Neural cell (in vitro differentiated cells): ENCODE measurements around the gene KIRREL3. TPM values are rescaled to one million over a fixed set of nuclear protein-coding genes. Genes with fewer than 3 reads are reported as not detected.

Source experiments
- H2AFZ ChIP-seq: fragments of 200-600, 300-800 bp; sonication (generic), shearing (Covaris generic); 2 replicates; pipeline ENCODE4 v1.6.0; 2014; ENCODE audit warnings: low read depth, mild to moderate bottlenecking, antibody characterized with exemption, low read length, moderate library complexity
- H3F3A ChIP-seq: fragments of 200-600 bp; shearing (Covaris generic); 2 replicates; pipeline ENCODE4 v1.6.1; 2016; ENCODE audit warnings: mild to moderate bottlenecking, moderate library complexity, mixed read lengths, antibody characterized with exemption, low read length; ENCODE audit not compliant: insufficient read depth, poor library complexity, severe bottlenecking
- H3K27ac ChIP-seq: fragments of 200-600, 300-800 bp; sonication (generic), shearing (Covaris generic); 2 replicates; pipeline ENCODE4 v1.5.1; 2014; ENCODE audit warnings: mild to moderate bottlenecking, low read length, moderate library complexity
- H3K27me3 ChIP-seq: fragments of 300-800, 200-600 bp; sonication (generic), shearing (Covaris generic); 2 replicates; pipeline ENCODE4 v1.6.0; 2014; ENCODE audit warnings: mild to moderate bottlenecking, low read depth, low read length, moderate library complexity; ENCODE audit not compliant: insufficient read depth
- H3K36me3 ChIP-seq: fragments of 300-800, 200-600 bp; sonication (generic), shearing (Covaris generic); 2 replicates; pipeline ENCODE4 v1.5.1; 2014; ENCODE audit warnings: mild to moderate bottlenecking, antibody characterized with exemption, low read length, moderate library complexity; ENCODE audit not compliant: insufficient read depth
- H3K4me2 ChIP-seq: fragments of 300-800, 200-600 bp; sonication (generic), shearing (Covaris generic); 2 replicates; pipeline ENCODE4 v1.6.0; 2014; ENCODE audit warnings: mild to moderate bottlenecking, low read length
- H3K4me3 ChIP-seq: fragments of 300-800, 200-600 bp; sonication (generic), shearing (Covaris generic); 2 replicates; pipeline ENCODE4 v1.5.1; 2014; ENCODE audit warnings: mild to moderate bottlenecking, low read length, moderate library complexity
- H3K79me2 ChIP-seq: fragments of 200-600 bp; shearing (Covaris generic); replicated peaks from 2 replicates; pipeline ENCODE4 v1.6.0; 2014; ENCODE audit warnings: mild to moderate bottlenecking, low read length, moderate library complexity; ENCODE audit not compliant: insufficient read depth
- H3K9ac ChIP-seq: fragments of 300-800, 200-600 bp; sonication (generic), shearing (Covaris generic); 2 replicates; pipeline ENCODE4 v1.6.1; 2016; ENCODE audit warnings: mild to moderate bottlenecking, low read length, mixed read lengths
- H3K9me2 ChIP-seq: fragments of 200-600 bp; shearing (Covaris generic); 2 replicates; pipeline ENCODE4 v1.6.1; 2016; ENCODE audit warnings: mild to moderate bottlenecking, low read length, mixed read lengths; ENCODE audit not compliant: insufficient read depth
- H3K9me3 ChIP-seq: fragments of 200-600, 300-800 bp; sonication (generic), shearing (Covaris generic); 2 replicates; pipeline ENCODE4 v1.6.1; 2016; ENCODE audit warnings: mild to moderate bottlenecking, mixed run types, low read length, moderate library complexity, mixed read lengths
- H4K20me1 ChIP-seq: fragments of 200-600 bp; shearing (Covaris generic); 2 replicates; pipeline ENCODE4 v1.6.1; 2016; ENCODE audit warnings: mild to moderate bottlenecking, mixed run types; ENCODE audit not compliant: insufficient read depth
- CTCF ChIP-seq: fragments of 450-650 bp; IDR thresholded peaks from 2 replicates; pipeline ENCODE4 v1.5.1; 2014; ENCODE audit warnings: antibody characterized with exemption, mild to moderate bottlenecking, moderate library complexity; ENCODE audit not compliant: poor library complexity, severe bottlenecking
- EP300 ChIP-seq: fragments of 450-650 bp; conservative IDR thresholded peaks from 2 replicates; pipeline ENCODE4 v1.6.1; 2014; ENCODE audit warnings: antibody characterized with exemption, mild to moderate bottlenecking, moderate library complexity; ENCODE audit not compliant: poor library complexity, severe bottlenecking
- EZH2 ChIP-seq: fragments of 200-600, 300-800 bp; shearing (Covaris generic), sonication (generic); IDR thresholded peaks from 2 replicates; pipeline ENCODE4 v1.6.1; 2014; ENCODE audit warnings: antibody characterized with exemption, low read length, borderline replicate concordance, mild to moderate bottlenecking; ENCODE audit not compliant: insufficient read depth, poor library complexity, severe bottlenecking
- MXI1 ChIP-seq: fragments of 450-650 bp; conservative IDR thresholded peaks from 2 replicates; pipeline ENCODE4 v1.6.1; 2014; ENCODE audit warnings: antibody characterized with exemption, mild to moderate bottlenecking; ENCODE audit not compliant: poor library complexity, severe bottlenecking
- POLR2AphosphoS5 ChIP-seq: IDR thresholded peaks from 2 replicates; pipeline ENCODE4 v1.6.1; 2012
- RAD21 ChIP-seq: fragments of 450-650 bp; conservative IDR thresholded peaks from 2 replicates; pipeline ENCODE4 v1.6.1; 2014; ENCODE audit warnings: antibody characterized with exemption, mild to moderate bottlenecking, moderate library complexity
- REST ChIP-seq: IDR thresholded peaks from 2 replicates; pipeline ENCODE4 v1.6.1; 2012; ENCODE audit warnings: borderline replicate concordance
- SMC3 ChIP-seq: fragments of 450-650 bp; conservative IDR thresholded peaks from 2 replicates; pipeline ENCODE4 v1.6.1; 2014; ENCODE audit warnings: antibody characterized with exemption, mild to moderate bottlenecking, moderate library complexity; ENCODE audit not compliant: poor library complexity
- TAF1 ChIP-seq: IDR thresholded peaks from 2 replicates; pipeline ENCODE4 v1.6.1; 2012; ENCODE audit warnings: low read depth
- polyA plus RNA-seq: library from polyadenylated mRNA; depleted of rRNA; stranded (reverse); fragments of >200 nt; gene quantifications from 2 replicates; pipeline ENCODE4 v1.2.3, GENCODE V29; 2014

KIRREL3 gene
- polyA plus RNA-seq, 1 donor from 2014 or later, result 23.8 TPM

- Histone ChIP-seq H3K4me3 (no peak overlapping the region), H3K9me3 (no peaks in the 10 kb centered on the region), H3K4me2 (no peak overlapping the region), H3K9ac (no peak overlapping the region), H4K20me1 (no peaks in the 10 kb centered on the region), H3K9me2 (no peaks in the 10 kb centered on the region), H3F3A (no peaks in the 10 kb centered on the region), H3K36me3 (no peaks in the 10 kb centered on the region), H3K27me3 (no peaks in the 10 kb centered on the region), H3K79me2 (no peaks in the 10 kb centered on the region), H2AFZ (no peak overlapping the region), H3K27ac (no peak overlapping the region)
- TF ChIP-seq RAD21 (no peak), EZH2 (no peak), MXI1 (no peak), SMC3 (no peak), REST (no peak), CTCF (no peak), TAF1 (no peak), POLR2AphosphoS5 (no peak), EP300 (no peak)
Observed at GRCh38 chr11:126713806-126714205, 286.8 kb downstream of the KIRREL3 start.

- Histone ChIP-seq H3K4me3 (no peak overlapping the region), H4K20me1 (no peaks in the 10 kb centered on the region), H3K9ac (no peak overlapping the region), H3K36me3 (no peaks in the 10 kb centered on the region), H2AFZ (no peak overlapping the region), H3K4me2 (no peak overlapping the region), H3K79me2 (no peaks in the 10 kb centered on the region), H3K27me3 (no peaks in the 10 kb centered on the region), H3K9me3 (no peaks in the 10 kb centered on the region), H3K27ac (no peak overlapping the region), H3F3A (no peaks in the 10 kb centered on the region), H3K9me2 (no peaks in the 10 kb centered on the region)
- no peak for TF ChIP-seq RAD21
- no peak for TF ChIP-seq SMC3
- TF ChIP-seq EP300, result no peak
- TF ChIP-seq MXI1, result no peak
- TF ChIP-seq EZH2, result no peak
- TF ChIP-seq CTCF, result no peak
- no peak for TF ChIP-seq TAF1
- no peak for TF ChIP-seq POLR2AphosphoS5
- no peak for TF ChIP-seq REST
Observed at GRCh38 chr11:126711977-126712625, 288.5 kb downstream of the KIRREL3 start.
